GM18907 (cell line): ENCODE data around the gene SERPINH1.

ENCODE experiments used
- ATAC-seq: cut with Tn5 transposase; IDR thresholded peaks from one replicate; pipeline ENCODE4 v1.9.1; 2021; ENCODE audit warnings: mild to moderate bottlenecking, moderate library complexity; ENCODE audit not compliant: unreplicated experiment

The SERPINH1 gene

DNA sequence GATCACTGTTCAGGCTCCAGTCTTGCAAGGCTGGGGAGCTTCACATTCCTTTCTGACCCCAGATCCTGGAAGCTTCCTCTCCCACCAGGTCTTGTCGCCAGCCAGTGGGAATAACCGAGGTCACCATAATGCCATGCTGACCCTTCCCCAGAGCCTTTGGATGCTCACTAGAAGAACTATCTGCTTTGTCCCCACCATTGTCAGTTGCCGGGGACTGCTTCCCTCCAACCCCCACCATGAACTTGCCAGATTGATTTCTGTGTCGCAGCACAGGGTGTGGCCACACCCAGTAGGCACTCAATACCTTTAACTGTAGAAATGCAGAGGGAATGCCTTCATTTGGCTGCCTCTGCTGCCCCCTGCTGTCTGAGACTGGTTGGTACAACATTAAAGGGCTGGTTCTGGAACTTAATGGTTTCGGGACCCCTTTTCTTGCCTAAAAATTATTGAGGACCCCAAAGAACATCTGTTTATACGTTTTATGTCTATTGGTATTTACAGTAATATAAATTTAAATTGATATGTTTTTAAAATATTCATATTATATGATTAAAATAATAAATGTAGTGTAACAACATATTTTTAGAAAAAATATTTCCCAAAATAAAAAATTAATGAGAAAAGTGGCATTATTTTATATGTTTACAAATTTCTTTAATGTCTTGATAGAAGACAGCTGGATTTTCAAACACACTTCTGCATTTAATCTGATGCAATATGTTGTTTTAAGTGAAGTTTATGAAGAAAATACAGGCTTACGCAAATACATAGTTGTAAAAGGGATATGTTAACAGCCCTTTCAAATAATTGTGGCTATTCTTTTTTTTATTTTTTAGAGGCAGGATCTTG lies 29.6 kb upstream of the SERPINH1 start:
- ATAC-seq = no peak

DNA sequence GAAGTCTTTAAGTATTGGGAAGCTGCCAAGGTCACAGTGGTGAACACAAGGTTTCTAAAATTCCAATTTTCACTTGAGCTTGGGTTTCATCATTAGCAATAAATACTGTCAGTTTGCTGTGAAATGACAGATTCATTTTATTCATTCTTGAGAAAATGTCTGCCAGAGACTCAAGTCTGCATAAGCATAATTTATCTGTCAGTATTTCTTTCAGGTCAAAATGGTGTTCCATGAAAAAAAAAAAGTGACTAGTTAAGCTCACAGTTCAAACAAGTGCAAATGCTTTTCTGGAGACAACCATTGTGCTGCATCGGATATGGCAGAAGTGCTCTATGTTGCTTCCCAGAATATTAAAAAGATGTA lies 28.2 kb upstream of the SERPINH1 start:
- ATAC-seq = no peak

DNA sequence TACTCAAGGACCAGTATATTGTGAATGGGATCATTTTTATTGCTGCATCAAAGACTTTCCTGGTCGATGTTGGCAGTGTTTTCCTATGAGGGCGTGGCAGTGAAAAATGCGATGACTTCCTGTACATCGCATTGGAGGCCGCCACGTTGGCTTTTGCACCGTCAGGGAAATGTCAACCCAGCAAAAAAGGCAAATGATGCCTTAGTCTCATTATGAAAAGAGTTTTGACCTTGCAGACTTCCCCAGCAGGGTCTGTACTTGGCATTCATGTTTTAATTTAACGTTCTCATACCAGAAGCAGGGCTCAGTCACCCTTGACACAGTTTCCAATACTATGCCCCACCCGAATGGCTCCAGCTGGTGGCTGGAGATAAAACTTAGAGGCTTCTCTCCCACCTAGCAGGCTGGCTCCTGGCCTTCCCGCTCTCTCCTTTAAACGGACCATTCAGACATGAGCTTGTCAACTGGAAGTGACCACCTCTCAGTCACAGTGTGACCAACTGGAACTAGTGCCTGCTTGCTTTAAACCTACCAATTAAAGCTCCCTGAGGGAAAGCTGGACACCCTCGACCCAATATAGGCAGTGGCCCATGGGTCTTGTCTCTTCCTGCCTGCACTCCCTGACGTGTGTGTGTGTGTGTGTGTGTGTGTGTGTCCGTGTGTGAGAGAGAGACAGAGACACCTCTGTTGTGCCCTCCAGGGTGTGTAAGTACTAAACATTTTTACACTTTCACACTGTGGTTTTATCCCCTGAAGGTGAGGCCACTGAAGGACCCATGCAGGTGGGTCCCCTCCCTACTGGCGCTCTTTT lies 27.6 kb upstream of the SERPINH1 start:
- ATAC-seq = no peak

DNA sequence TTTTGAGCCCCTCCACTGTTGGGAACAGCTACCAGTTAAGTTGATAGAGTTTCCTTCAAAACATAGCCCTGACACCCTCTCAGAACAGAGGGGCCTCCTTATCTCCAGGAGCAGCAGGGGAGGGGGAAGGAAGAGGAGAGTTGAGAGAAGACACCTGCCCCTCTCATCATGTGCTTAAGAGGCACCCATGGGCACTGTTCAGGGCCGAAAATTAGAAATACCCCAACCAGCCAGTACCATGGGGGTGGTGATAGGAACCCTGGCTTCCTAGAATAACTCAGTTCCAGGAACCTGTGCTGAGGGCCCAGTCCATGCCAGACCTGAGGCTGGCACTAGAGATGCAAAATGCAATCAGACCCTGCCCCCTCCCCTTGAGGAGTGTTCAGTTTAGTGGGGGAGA lies 27.0 kb upstream of the SERPINH1 start:
- no peak for ATAC-seq

DNA sequence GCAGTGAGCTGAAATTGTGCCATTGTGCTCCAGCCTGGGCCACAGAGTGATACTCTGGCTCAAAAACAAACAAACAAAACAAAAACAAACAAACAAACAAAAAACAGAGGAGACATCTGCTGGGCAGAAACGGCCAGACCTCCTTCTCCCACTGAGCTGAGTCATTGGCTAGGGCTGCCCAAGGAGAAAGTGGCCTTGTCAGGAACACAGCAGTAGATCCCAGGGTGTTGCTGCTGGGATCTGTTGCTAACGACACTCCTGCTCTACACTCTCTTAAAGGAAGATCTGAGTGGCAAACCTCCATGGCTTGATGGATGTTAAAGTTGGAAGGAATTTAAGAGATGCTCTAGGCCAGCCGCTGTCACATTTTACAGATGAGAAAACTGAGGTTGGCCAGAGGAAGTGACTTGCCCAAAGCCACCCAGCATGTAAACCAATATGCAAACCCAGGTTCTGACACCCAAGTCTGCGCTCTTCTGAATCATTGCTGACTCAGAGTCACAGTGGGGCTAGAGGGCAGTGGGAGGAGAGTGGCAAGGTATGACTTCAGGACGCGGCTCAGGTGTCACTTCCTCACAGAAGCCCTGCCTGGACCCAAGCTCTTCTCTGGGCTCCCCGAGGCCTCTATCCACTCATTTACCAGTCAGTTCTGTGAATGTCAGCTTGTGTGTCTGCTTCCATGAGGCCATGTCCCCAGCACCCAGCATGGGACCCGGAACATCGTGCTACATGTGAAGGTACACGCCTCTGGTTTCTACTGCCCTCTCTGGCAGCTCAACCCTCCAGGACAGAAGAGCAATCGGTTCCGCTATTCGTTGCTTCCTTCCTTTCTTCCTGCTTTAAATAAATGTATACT lies 25.0 kb upstream of the SERPINH1 start:
- ATAC-seq = peak; percentile 82

DNA sequence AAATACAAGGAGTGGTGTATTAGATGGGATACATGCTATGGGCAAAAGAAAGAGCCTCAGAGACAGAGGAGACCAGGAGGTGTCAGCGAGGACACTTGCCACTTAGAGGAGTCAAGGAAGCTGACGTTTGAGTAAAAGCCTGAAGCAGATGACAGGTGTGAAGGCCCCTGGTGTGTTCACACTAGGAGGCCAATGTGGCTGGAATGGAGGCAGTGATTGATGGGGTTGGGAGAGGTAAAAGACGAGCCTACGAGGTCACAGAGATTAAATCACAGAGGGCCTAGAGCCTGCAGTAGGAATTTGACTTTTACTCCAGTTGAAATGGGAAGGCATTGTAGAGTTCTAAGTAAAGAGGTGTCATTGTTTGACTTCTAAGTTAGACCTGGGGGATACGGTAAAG lies 24.3 kb upstream of the SERPINH1 start:
- ATAC-seq = no peak

DNA sequence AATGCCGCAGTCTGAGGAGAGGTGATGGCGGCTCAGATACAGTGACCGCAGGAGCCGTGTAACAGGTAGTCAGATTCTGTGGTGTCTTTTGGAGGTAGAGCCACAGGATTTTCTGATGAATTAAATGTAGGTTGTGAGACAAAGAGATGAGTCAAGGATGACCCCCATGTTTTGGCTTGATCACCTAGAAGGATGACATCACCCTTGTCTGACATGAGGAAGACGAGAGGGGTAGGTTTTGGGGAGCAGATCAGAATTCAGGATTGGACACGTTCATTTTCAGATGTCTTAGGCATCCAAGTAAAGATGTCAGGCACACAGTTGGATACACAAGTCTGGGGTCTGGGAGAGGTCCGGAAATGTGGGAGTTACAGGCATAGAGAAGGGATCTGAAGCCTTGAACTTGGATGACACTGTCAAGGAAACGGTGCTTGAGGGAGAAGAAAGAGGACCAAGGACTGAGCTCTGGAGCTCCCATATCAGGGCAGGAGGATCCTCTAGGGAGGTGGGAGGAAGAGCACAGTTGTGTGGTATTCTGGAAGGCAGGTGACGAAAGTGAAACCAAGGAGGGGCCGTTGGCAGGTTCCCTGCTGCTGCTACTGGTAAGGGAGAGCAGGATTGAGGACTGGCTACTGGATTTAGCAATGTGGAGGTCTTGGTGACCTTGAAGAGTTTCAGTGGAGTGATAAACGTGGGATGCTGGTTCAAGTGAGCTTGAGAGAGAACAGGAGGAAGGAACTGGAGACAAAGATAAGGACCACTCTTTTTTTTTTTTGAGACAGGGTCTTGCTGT lies 23.7 kb upstream of the SERPINH1 start:
- ATAC-seq = no peak

DNA sequence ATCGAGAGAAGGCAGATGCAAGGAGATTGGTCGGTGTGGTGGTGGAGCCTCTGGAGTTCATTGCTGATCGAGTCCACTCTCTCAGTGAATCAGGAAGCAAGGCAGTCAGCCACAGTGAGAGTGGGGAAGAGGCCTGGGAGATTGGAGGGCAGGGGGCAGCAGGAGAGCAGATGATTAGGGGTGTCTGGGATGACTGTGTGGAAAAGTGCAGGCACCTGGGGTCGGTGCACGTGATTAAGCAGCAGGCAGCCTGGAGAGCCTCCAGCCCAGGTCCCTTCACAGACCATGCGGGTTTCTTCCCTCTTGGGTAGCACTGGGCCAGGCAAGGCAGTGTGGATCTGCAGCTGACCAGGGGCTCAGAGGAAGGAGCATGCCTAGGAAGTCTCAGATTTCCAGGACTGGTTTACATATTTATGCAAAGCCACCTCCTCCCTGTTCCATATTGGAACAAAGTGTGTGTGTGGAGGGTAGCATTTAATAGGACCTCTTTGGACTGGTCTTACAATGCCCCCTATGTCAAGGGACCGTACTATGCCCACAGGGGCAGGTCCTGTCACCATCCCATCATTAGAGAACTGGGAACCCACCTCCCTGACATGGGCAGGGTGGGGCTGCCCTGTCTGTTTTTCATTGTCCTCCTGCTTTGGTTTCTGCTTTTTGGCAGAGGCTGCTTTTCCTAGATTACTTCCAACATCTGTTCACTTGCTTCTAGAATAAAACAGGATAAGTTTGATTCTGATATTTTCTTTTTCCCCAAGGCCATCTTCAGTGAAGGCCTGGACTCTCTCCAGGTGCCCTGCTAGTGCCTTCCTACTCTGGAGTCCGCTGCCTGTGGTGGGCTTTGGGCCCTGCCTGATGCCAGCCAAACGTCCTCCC lies 22.4 kb upstream of the SERPINH1 start:
- no peak for ATAC-seq

DNA sequence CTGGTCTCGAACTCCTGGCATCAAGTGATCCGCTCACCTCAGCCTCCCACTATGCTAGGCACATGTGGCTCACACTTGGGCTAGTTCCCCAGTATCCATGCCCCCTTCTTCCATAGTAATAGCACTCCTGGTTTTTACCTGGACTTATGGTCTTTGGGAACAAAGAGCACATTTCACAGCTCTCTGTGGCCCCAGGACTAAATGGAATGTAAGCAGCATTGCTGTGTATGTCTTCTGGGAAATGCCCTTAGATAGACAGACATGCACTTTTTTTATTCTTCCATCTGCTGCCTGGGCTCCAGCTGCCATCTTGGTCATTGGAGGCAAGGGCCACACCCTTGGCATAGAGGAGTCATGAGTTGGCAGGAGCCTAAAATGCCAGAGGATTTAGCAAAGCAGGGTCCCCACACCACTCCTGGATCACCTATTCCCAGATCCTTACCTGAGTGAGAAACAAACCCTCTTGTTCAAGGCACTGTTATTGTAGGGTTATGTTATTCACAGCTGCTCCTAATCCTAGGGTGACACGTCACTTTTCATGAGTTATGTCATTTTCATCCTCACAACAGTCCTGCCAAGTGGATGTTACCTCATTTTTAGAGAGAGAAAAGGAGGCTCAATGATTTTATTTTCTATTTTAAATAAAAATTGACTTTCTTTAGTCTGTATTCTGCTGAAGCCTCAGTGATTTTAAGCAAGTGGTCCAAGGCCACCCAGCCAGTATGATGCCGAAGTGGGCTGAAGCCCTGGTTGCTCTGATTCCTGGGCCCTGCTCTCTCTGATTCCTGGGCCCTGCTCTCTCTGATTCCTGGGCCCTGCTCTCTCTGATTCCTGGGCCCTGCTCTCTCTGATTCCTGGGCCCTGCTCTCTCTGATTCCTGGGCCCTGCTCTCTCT lies 20.6 kb upstream of the SERPINH1 start:
- no peak for ATAC-seq

DNA sequence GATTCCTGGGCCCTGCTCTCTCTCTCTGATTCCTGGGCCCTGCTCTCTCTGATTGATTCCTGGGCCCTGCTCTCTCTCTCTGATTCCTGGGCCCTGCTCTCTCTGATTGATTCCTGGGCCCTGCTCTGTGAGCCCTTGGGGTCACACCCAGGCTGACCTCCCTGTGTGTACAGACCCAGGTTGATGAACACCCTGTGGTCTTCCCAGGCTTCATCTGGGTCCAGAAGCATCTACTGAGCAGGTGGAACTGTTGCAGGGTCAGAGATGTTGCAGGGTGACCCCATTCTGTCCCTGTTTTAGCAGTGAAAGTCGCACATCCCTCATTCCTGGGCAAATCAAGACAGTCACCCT lies 20.0 kb upstream of the SERPINH1 start:
- ATAC-seq = no peak

DNA sequence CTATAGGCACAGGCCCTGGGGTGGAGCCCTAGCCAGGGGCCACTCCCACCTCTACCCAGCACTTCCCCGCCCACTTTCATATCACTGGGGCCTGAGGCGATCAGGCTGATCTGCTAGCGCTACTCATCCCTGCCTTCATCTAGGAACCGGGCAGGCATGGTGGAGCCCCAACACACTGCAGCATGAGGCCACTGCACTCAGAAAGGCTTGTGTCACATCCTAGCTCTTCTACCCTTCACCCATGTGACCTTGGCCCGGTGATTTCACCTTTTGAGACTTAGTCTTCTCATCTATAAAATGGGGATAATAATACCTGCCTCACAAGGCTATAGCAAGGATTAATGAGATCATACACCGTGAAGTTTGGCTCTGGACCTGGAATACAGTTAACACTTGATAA lies 18.2 kb upstream of the SERPINH1 start:
- ATAC-seq = no peak

DNA sequence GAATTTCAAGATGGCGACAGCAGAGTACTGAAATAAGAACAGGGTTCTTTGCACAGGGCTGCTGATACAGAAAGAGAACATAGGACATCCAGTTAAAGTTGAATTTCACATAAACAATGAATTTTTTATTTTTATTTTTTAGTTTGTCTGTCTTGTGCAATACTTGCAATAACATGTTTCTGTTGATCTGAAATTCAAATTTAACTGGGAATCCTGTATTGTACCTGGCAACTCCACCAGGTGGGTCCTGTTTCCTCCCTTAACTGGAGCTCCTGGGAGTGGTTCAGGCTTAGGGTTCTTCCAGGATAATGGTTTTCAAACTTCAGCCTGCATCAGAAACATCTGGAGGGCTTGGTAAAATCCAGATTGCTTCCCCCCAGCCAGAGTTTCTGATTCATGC lies 14.9 kb upstream of the SERPINH1 start:
- ATAC-seq = no peak

DNA sequence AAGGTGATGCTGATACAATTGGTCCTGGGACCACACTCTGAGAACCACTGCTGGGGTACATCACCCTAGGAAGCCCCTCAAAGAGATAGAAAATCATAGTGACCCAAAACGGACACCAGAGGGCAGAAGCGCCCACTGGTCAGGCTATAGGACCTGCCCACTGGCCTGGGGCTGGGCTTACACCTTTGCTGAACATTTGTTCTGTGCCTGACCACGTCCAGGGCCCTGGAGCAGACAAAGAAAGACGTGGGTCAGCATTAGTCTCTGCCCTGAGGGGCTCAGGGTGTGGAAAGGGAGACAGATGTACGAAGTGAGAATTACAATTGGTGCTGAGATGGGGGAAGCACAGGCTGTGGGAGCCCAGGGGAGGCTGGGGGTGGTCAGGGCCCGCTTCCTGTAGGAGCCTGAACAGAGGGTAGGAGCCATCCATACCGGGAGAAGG lies 14.4 kb upstream of the SERPINH1 start:
- no peak for ATAC-seq

DNA sequence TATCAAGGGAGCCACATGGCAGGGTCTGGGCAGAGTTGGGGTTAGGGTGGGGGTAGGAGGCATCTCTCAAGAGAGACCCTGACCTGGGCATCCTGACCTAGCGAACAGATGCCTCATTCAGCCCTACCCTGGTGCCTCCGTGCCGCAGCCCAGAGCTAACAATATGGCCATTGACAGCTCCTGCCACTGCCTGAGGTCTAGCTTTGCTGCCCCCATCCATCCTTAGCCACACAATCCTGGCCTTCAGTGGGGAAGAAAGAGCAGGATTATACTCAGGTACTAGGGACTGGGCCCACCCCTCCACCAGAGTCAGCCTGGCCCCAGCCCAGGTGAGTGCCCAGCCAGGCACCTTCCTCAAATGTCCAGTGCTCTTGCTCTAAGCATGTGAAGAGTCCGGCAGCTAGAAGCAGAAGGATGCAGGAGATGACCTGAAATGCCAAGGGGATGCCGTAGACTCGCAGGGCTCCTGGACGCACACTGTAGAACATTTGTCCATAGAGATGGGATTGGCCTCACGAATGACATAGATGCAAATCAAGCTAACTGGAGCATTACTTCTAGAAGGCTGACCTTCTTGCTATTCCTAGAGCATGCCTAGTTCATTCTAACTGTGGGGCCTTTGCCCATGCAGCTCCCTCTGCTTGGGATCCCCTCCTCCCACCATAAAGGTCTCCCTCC lies 13.3 kb upstream of the SERPINH1 start:
- ATAC-seq = no peak

DNA sequence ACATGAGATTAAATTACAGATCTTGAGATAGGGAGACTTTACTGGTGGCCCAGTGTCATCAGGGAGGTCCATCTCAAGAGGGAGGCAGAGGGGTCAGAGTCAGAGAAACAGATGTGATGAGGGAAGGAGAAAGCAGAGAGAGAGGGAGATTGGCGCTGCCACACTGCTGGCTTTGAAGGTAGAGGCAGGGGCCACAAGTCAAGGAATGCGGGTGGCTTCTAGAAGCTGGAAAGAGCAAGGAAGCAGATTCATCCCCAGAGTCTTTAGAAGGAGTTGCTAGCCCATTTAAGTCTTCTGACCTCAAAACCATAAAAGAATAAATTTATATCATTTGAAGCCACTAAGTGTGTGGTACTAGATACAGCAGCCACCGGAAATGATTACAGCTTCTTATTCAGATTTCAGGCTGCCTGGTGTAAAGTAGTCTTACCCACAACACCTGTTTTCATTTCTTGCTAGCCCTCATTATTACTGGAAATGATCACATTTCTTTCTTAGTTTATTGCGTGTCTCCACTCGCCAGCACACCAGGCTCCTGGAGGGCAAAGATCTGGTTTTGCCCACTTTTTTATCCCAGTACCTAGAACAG lies 12.6 kb upstream of the SERPINH1 start:
- no peak for ATAC-seq

DNA sequence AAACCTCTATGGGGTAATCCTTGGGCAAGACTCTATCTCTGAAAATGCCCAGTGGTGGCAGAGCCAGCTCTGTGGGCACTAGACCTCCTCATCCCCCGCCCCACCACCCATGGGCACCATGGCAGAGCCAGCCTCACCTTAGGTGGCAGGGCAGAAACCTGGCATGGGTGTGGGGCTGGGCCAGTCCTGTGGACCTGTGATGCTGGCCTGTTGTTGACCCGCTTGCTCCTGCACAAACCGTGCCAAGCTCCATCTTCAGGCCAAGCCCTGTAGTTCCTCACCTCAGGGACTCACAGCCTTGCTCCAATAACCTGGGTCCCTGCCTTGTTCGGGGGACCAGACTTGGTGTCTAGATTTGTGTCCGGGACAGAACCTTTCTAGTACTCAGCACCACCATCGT lies 8.9 kb upstream of the SERPINH1 start:
- no peak for ATAC-seq

DNA sequence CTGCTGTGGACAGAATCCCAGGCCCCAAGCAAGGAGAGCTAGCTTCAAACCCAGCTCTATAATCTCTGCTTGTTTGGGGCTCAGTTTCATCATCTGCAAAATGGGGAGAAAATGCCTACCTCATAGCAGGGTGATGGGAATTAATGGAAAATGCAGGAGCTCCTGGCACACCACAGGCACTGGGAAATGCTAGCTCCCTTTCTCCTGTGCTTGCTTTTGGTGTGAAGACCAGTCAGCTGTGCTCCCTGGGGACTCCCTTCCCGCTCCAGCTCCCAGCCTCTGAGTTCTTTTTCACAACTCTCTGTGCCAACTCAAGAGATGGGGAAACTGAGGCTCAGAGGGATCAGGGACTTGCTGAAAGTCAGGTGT lies 8.2 kb upstream of the SERPINH1 start:
- no peak for ATAC-seq
